Tibial nerve (tissue), 4 donors: ENCODE measurements around the gene NDUFA13. TPM values are rescaled to one million over a fixed set of nuclear protein-coding genes. Genes with fewer than 3 reads are reported as not detected.

Experiments used
- DNase-seq, 2 donors: peaks; one replicate each; pipeline ENCODE4 v3.0.0-alpha.2; 2019; ENCODE audit warnings: low spot score in 2 of 2
- H3K27ac ChIP-seq, 4 donors: fragments of 200-600 bp; sonication (generic) in 3 of 4; one replicate each; pipeline ENCODE4 v1.5.1; 2017 to 2019; ENCODE audit warnings: mild to moderate bottlenecking in 1 of 4
- H3K27me3 ChIP-seq, 2 donors: fragments of 200-600 bp; sonication (generic) in 1 of 2; one replicate each; pipeline versions ENCODE4 v1.5.1 to v1.6.0; 2017 to 2019
- H3K36me3 ChIP-seq, 3 donors: fragments of 200-600 bp; sonication (generic); one replicate each; pipeline ENCODE4 v1.5.1; 2018 to 2019
- H3K4me1 ChIP-seq, 4 donors: fragments of 200-600 bp; sonication (generic) in 3 of 4; one replicate each; pipeline ENCODE4 v1.5.1; 2017 to 2019
- H3K4me3 ChIP-seq, 4 donors: fragments of 200-600 bp; sonication (generic) in 3 of 4; one replicate each; pipeline ENCODE4 v1.5.1; 2017 to 2019; ENCODE audit warnings: mild to moderate bottlenecking in 1 of 4, moderate library complexity in 1 of 4
- H3K9me3 ChIP-seq, 4 donors: fragments of 200-600 bp; sonication (generic) in 3 of 4; one replicate each; pipeline ENCODE4 v1.5.1; 2017 to 2019
- CTCF ChIP-seq, 5 experiments: fragments of 200-600 bp in 3 of 5; fragments of 450-650 bp in 2 of 5; sonication (generic) in 3 of 5; IDR thresholded peaks; one replicate each; pipeline ENCODE4 v1.5.1; 2016 to 2019; ENCODE audit warnings: antibody characterized with exemption in 5 of 5, mild to moderate bottlenecking in 3 of 5, moderate library complexity in 2 of 5
- EP300 ChIP-seq, 2 donors: sonication (generic); formaldehyde crosslinking; IDR thresholded peaks; one replicate each; pipeline ENCODE4 v1.6.1; 2017; ENCODE audit warnings: antibody characterized with exemption in 2 of 2, mild to moderate bottlenecking in 1 of 2
- POLR2A ChIP-seq, 2 donors: fragments of 450-650 bp; IDR thresholded peaks; one replicate each; pipeline ENCODE4 v1.6.1; 2017; ENCODE audit warnings: antibody characterized with exemption in 2 of 2, mild to moderate bottlenecking in 2 of 2, moderate library complexity in 2 of 2
- WGBS, 2 donors: methylation state at CpG; one replicate each; pipeline ENCODE4 v1.1.5; 2018; 5-methylcytosine and 5-hydroxymethylcytosine counted together
- total RNA-seq, 4 donors: library from RNA; depleted of rRNA; stranded (reverse); fragments of >200 nt; gene quantifications; one replicate each; pipeline ENCODE4 v1.1.0, GENCODE V29; 2016

Gene NDUFA13
- total RNA-seq, 4 donors from 2014 or later: 27.3 to 93.6 (median 61.6) TPM

GRCh38 chr19:19482809-19483596, 33.0 kb upstream of the NDUFA13 start:
- H3K4me1 ChIP-seq: peaks cover 0 to 39% (median 5%) of the 10 kb centered on the region in 4 donors
- H3K9me3 ChIP-seq: no peaks in the 10 kb centered on the region
- H3K27ac ChIP-seq: peak overlapping the region in 1 of 4 donors; percentile 4
- DNase-seq: no peak
- WGBS, 2 donors: 48 to 60% methylated on average over 13 to 16 of the region's 19 CpGs
- no peak overlapping the region for H3K4me3 ChIP-seq
- TF ChIP-seq POLR2A (IDR thresholded peaks at IDR 0.05) (no peak), EP300 (IDR thresholded peaks at IDR 0.05) (no peak), CTCF (IDR thresholded peaks at IDR 0.05) (no peak)
- H3K27me3 ChIP-seq: no peaks in the 10 kb centered on the region
- H3K36me3 ChIP-seq: peaks cover 0 to 19% (median 0%) of the 10 kb centered on the region in 3 donors

- Histone ChIP-seq H3K27ac (no peak overlapping the region), H3K36me3 (peaks cover 0 to 17% (median 0%) of the 10 kb centered on the region in 3 donors), H3K9me3 (no peaks in the 10 kb centered on the region), H3K27me3 (no peaks in the 10 kb centered on the region), H3K4me1 (peaks cover 0 to 62% (median 28%) of the 10 kb centered on the region in 4 donors), H3K4me3 (no peak overlapping the region)
- no peak for DNase-seq
- WGBS, 2 donors: 71 to 73% methylated on average over 14 of the region's 15 CpGs
- TF ChIP-seq EP300 (IDR thresholded peaks at IDR 0.05): no peak
- no peak for TF ChIP-seq CTCF (IDR thresholded peaks at IDR 0.05)
- TF ChIP-seq POLR2A (IDR thresholded peaks at IDR 0.05): no peak
These were observed 30.6 kb upstream of the NDUFA13 start for GRCh38 chr19:19485161-19485997.

- H3K36me3 ChIP-seq: peaks cover 0 to 11% (median 0%) of the 10 kb centered on the region in 3 donors
- H3K27ac ChIP-seq: no peak overlapping the region
- DNase-seq: no peak
- no peaks in the 10 kb centered on the region for H3K9me3 ChIP-seq
- peaks cover 0 to 68% (median 30%) of the 10 kb centered on the region in 4 donors for H3K4me1 ChIP-seq
- H3K4me3 ChIP-seq: no peak overlapping the region
- TF ChIP-seq POLR2A (IDR thresholded peaks at IDR 0.05) (no peak), CTCF (IDR thresholded peaks at IDR 0.05) (no peak), EP300 (IDR thresholded peaks at IDR 0.05) (no peak)
- no peaks in the 10 kb centered on the region for H3K27me3 ChIP-seq
- 88 to 98% methylated on average over 5 of the region's 5 CpGs for WGBS, 2 donors
These were observed 30.1 kb upstream of the NDUFA13 start for GRCh38 chr19:19485998-19486290.

- DNase-seq: no peak
- WGBS, 2 donors: 69 to 76% methylated on average over 12 of the region's 15 CpGs
- Histone ChIP-seq H3K27me3 (no peaks in the 10 kb centered on the region), H3K9me3 (no peaks in the 10 kb centered on the region), H3K4me3 (no peak overlapping the region), H3K36me3 (peaks cover 0 to 8% (median 0%) of the 10 kb centered on the region in 3 donors), H3K4me1 (peaks cover 0 to 68% (median 30%) of the 10 kb centered on the region in 4 donors), H3K27ac (no peak overlapping the region)
- TF ChIP-seq POLR2A (IDR thresholded peaks at IDR 0.05): no peak
- no peak for TF ChIP-seq EP300 (IDR thresholded peaks at IDR 0.05)
- TF ChIP-seq CTCF (IDR thresholded peaks at IDR 0.05): no peak
These were observed 29.5 kb upstream of the NDUFA13 start for GRCh38 chr19:19486343-19487076.
